HG03135 (cell line): ENCODE data around the gene SHLD1.
A peak's percentile ranks its signal among the peaks of the same experiment; 100 is the strongest.
"Not testable (repeated sequence)": the region's sequence is repeated elsewhere in the genome, so short reads cannot be mapped to it uniquely, and the experiment has no call there.

Source experiments
- ATAC-seq: cut with Tn5 transposase; IDR thresholded peaks from one replicate; pipeline ENCODE4 v1.9.1; 2021; ENCODE audit warnings: mild to moderate bottlenecking, moderate library complexity; ENCODE audit not compliant: unreplicated experiment

The SHLD1 gene, protein sequence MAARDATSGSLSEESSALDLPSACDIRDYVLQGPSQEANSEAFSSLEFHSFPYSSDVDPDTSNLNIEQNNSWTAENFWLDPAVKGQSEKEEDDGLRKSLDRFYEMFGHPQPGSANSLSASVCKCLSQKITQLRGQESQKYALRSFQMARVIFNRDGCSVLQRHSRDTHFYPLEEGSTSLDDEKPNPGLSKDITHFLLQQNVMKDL

DNA sequence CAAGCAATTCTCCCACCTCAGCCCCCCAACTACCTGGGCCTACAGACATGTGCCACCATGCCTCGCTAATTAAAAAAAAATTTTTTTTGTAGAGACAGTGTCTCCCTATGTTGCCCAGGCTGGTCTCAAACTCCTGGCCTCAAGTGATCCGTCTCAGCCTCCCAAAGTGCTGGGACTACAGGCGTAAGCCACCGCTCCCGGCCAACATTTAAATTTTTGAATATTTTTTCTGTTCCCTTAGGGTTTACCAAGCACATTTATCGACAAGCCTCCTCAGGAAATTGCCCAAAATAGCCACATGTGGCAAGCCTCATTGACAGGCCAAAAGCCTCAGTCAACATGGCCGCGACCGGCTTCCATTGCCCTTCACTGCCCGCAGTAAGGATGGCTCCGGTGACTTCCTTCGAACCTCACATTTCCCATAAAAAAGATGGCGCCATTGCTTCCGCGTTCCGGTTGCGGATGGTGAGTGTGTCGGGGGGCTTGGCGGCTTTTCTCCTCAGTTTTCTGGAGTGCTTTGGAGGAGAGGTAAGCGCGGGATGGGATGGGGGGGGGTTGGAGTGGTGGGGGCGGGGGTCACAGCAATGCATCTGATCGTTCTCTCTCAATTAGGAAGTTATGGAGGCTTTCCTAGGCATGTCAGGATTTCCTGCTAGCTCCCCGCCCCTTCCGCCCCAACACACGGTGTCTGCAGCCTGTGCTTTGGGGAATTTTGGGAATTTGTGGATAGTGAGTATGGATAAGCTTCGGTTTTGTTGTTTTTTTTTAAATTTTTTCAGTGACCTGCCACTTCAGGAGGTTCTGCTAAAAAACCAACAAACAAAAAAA lies at the start of gene SHLD1:
Gene SHLD1, plus strand, starts transcription at position 450 of the 828 bp plus-strand sequence. CDS start 22,465 bp downstream, outside the sequence.
- ATAC-seq, result peak; percentile 96

DNA sequence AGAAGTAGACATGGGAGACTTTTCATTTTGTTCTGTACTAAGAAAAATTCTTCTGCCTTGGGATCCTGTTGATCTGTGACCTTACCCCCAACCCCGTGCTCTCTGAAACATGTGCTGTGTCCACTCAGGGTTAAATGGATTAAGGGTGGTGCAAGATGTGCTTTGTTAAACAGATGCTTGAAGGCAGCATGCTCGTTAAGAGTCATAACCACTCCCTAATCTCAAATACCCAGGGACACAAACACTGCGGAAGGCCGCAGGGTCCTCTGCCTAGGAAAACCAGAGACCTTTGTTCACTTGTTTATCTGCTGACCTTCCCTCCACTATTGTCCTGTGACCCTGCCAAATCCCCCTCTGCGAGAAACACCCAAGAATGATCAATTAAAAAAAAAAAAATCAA lies 47.9 kb upstream of the SHLD1 start:
- not testable (repeated sequence) for ATAC-seq

DNA sequence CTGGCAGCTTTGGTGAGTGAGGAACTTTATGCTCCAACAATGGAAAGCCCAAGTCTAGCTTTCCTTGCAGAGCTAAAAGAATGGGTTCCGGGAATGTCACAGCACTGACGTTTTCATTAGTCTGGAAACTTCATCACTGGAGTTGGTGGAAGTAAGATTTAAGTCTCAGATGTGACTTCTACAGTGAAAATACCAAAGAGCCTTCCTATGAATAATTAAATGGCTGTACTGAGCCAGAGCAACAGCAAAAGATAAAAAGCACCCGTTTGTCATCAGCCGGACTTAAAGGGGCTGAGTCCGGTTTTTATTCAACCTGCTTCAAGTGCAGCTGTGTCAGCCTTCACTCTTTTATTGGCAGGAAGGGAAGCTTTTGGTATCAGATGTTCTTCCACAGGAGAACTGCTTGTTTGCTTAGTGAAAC lies 46.5 kb upstream of the SHLD1 start:
- no peak for ATAC-seq

DNA sequence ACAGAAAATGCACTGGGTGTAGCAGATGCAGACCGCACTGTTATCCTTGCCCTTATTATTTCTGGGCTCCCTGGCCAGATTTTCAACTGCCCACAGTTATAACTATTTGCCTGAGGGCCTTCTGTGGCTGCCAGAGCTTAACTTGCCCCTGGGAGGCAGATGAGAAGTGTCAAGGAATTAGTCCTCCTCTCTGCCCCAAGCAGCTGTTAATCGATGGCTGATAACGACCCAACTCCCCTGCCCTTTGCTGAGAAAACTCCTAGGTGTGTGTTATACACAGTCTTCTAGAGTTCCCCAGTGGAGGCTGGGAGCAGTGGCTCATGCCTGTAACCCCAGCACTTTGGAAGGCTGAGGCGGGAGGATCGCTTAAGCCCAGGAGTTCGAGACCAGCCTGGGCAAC lies 44.4 kb upstream of the SHLD1 start:
- ATAC-seq, result no peak

DNA sequence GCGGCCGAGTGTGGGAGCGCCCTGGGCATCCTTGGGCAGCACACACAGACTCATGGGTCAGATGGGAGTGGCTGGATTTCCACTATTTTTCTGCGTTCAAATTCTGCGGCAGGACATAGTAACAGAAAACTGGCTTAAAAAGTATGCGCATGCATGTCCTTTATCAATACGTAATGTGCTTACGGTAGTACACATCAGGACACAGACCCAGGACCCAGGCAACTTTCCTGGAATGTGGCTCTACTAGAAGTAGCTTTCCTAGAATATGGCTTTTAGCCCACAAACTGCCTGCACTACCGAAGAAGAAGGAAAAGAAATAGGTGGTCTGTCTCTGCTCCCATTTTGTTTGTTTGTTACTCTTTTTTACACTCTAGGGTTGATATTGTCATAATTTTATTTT lies 43.4 kb upstream of the SHLD1 start:
- ATAC-seq, result no peak

DNA sequence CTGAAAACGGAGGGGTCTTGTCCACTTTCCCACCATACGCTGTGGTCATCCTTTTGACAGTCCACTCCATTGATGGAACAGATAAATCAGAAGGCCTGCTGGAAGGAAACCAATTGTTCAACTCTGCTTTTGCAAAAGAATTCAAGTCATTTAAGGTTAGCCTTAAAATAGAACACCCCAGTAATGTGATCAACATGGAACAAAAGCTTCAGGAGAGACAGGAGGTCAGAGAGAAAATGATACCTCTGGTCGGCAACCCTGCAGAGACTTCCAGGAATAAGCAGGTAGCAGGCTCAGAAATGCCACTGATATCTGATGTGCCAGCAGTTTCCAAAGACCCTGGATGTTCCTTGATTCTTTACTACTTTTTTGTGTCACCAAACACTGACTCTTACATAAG lies 39.6 kb upstream of the SHLD1 start:
- no peak for ATAC-seq

DNA sequence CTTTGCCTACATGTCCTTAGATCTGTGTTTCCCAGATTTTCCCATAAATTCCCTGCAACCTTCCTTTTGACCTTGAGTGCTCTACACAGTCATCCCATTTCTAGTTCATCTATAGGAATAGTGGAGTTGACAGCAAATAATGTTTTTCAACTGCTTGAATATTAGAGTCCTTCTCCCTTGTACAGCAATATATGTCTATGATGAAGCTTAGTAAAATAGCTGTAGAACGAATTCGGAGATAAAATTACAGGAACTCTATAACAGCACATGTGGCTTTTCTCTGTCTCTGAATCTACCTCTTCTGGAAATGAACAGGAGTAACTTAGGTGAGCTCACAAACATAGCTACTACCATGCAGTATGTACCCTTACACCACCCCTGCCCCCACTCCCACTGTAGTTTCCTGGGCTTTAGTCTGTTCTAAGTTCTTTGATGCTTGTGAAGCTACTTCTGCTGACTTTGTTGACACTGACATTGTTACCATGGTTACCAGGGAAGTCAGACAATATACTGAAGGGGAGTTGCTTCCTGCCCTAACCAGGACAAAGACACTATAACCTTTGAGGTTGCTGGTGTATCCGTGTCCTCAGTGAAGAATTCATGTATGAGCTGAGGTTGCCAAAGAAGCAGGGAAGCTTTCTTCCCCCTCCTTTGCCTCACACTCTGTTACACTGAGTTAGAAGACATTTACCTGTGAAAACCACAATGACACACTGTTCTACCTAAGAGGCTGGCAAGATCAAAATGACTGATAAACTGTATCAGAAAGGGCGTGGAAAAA lies 35.8 kb upstream of the SHLD1 start:
- ATAC-seq, result no peak

DNA sequence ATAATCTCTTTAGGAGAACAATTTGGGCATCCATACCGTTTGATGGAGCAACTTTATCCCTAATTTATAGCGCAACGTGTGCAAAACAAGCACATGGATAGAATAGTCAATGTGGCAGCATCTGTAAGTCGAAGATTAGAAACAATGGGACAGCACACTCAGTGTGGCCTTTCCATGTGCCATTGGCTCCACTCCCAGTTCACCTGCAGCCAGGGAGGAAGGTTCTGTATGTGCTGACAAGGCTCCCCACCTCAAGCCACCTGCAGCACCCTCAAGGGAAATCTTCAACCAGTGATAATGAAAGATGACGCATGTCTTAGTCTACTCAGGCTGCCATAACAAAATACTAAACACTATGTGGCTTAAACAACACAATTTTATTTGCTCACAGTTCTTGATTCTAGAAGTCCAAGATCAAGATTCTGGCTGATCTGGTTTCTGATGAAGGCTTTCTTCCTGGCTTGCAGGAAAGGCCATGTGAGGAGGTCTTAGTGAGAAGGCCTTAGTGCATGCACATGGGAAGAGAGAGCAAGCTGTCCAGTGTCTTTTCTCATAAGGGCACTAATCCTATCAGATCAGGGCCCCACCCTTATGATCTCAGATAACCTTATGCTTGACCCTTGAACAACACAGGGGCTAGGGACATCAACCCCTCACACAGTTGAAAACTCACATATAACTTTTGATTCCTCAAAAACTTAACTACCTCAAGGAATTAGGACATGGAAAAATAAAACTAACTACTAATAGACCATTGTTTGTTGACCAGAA lies 34.9 kb upstream of the SHLD1 start:
- ATAC-seq, result no peak

DNA sequence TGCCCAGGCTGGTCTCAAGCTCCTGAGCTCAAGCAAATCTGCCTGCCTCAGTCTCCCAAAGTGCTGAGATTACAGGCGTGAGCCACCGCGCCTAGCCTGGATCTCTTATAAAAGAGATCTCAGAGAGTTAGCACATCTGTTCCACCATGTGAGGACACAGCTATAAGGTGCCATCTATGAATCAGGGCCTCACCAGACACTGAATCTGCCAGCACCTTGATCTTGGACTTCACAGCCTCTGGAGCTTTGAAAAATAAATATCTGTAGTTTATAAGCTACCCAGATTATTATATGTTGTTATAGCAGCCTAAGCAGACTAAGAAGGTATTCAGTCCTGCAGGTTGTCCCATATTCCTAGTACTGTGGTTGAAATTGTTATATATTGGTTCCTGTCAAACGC lies 33.2 kb upstream of the SHLD1 start:
- ATAC-seq, result no peak

DNA sequence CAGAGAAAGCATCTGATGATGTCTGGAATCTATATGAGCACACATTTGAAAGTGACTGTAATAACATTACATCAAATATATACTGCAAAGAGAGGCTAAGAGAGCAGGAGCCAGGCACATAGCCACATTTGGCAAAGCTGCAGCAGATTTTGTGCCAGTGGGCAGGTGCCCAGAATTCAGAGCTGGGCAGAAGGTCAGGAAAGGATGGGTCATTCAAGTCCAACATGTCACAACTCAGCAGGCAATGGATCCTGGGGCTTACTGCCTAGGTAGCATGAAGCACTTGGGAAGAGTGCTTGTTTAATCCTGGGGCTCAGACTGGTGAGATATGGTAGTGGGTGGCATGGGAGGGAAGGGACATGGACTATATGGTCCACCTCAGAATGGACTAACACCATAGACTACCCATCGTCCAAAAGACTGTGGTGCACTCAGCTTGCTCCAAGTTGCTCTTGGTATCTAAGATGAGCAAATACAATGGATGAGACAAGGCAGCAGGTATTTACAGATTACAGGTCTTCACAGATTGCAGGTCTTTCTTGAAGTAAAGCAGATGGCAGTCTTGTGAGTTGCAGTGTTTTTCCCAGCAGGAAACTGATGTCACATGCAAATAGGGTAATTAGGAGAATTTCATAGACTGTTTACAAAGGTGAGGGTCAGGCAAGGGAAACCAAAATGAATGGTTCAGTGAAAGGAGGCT lies 31.2 kb upstream of the SHLD1 start:
- no peak for ATAC-seq

DNA sequence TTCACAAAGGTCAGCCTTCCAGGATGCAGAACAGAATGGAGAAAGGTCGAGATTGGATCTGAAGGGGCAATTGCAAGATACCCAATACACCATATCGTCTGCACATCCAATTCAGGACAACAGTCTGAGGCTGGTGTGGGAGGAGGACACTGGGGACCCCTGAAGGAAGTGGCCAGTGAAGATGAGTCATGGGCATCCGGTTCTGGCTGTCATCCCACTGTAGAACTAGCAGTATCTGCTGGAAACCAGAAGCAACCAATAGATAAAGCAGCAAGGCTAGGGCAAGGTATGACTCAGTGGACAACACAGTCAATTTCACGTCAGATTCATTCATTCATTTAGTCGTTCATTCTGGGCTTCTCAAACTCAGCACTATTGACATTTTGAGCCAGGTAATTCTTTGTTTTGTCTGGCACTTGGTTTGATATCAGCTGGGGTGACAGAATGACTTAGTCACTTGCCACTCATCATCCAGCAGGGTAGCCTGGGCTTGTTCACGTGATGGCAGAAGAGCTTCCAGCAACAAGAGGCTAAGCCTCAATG lies 30.3 kb upstream of the SHLD1 start:
- no peak for ATAC-seq

DNA sequence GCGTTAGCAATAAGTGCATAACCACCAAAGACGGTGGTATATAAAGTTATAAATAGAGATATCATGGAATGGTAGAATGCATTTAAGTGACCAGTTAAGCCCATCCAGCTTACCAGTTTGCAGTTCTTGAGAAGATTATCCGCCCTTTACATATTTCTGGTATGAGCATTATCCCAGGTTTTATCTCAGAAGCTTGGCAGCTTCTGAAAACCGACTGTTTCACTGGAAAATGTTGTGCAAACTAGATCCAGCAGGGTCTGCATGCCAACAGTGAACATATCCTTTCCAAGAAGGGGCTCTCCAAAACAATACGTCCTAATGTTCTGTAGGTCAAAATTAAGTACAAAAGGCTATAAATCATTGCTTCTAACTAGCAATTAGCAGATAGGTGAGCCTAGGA lies 29.5 kb upstream of the SHLD1 start:
- ATAC-seq, result no peak

DNA sequence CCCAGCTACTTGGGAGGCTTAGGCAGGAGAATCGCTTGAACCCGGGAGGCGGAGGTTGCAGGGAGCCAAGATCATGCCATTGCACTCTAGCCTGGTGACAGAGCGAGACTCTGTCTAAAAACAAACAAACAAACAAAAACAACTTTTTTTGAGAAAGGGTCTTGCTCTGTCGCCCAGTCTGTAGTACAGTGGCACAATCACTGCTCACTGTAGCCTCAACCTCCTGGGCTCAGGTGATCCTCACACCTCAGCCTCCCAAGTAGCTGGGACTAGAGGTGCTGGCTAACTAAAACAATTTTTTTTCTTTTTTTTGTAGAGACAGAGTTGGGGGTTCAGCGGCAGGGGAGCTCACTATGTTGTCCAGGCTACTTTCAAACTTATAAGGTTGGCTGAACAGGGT lies 28.8 kb upstream of the SHLD1 start:
- ATAC-seq, result not testable (repeated sequence)

DNA sequence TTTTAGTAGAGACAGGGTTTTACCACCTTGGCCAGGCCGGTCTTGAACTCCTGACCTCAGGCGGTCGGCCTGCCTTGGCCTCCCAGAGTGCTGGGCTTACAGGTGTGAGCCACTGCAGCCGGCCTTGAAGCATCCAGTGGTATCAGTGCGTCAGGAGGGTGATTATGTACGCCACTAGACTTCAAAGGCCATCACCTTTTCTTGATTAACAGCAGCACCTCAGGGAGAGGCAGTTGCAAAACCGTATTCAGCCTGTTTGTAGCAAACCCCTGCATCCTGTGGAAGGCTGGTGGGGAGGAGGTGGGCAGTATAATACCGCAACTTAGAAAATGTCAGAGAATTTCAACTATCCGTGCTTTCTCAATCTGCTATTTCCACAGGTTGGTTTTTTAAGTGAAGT lies 27.3 kb upstream of the SHLD1 start:
- no peak for ATAC-seq

DNA sequence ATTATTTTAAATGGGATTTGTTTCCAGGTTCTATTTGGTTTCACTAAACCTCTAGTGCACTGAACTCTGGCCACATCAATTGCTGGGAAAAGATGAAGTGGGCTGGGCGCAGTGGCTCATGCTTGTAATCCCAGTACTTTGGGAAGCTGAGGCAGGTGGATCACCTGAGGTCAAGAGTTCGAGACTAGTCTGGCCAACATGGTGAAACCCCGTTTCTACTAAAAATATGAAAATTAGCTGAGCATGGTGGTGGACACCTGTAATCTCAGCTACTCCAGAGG lies 25.1 kb upstream of the SHLD1 start:
- ATAC-seq, result not testable (repeated sequence)

DNA sequence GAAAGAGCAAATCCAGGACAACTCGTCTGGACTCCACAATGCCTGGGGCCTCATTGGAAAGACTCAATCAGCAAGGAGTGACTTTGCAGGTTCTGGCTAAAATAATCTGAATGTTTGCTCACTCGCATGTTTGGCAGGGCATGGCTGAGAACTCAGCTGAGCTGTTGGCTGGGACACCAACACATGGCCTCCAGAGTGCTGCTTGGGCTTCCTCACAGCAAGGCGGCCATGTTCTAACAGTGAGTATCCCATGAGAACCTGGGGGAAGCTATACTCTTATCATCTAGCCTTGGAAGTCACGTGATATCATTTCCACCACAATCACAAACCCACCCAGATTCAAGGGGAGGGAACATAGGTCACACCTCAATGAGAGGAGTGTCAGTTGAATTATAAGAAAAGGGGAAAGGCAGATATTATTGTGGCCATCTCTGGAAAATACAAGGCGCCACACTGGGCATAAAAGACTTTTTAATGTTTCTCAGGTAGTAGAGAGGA lies 23.1 kb upstream of the SHLD1 start:
- ATAC-seq, result no peak

DNA sequence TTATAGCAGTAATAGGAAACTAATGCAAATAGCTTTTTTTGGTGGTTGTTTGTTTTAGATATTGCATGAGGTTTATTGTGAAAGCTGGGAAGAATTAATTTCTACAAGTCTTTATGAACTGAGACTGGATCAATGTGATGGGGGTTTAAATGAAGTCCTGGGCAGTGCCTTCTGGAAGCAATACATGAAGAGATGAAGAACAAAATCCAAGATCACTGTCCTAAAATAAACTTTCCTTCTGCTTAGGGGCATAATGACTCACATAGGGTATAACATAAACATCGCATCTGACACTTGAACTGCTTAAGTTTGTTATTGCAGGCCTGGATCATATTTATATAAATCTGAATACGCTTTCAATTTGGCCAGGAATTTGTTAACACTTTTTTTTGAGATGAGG lies 20.9 kb upstream of the SHLD1 start:
- no peak for ATAC-seq

DNA sequence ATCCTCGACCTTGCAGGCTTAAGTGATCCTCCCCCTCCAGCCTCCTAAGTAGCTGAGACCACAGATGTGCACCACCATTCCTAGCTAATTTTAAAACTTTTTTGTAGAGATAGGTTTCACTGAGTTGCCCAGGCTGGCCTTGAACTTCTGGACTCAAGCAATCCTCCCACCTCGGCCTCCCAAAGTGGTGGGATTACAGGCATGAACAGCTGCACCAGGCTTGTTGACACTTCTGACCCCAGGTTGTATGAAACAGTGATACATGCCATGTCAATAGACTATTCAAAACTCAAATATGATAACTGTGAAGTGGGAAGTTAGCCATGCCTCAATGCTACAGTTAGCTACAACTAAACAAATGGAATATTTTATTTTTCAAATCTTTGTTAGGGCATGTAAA lies 20.1 kb upstream of the SHLD1 start:
- no peak for ATAC-seq

DNA sequence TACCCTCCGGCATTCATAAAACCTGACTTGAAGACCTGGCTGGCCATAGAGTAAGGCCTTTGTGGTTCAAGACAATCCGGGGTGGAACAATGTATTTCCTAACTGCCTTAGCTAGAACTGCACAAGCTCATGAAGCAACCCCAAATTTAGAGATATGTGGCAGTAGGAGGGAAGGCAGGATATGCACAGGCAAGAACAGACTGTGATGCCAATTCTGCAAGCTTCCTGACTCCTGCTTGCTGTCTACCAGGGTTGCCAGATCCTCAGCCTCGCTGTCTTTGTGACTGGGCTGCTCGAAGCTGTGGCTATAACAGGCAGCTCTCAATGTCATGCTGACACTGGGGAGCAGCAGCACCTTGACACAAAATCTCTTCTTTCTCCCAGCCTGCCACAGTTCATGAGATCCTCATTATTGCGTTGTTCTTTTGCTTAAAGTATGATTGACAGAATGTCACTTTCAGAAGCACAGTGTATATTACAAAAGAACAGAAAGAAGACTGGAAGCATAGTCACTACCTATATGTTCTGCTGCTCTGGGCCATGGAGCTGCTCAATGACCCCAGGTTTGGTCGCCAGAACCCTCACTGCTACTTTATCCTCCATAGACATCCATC lies 18.3 kb upstream of the SHLD1 start:
- ATAC-seq, result no peak

DNA sequence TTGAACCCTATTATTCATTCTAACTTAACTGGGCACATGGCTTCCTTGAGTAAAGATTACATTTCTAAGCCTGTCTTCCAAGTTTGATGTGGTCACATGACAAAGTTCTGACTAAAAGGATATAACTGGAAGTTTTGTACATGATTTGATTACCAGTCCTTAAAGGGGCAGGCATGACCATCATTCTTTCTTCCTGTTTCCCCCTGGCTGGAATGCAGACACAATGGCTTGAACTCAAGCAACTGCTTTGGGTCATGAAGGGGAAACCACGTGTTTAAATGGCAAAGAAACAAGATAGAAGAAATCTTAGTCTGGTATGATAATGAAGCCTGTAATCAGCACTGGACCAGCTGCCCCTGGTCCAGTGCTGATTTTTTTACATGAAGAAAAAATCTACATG lies 15.6 kb upstream of the SHLD1 start:
- ATAC-seq, result no peak
